CD4-positive, alpha-beta T cell treated with Interleukin-1 beta for 1 hour (primary cell): ENCODE data around the gene F11R.
"Not testable (repeated sequence)": the region's sequence is repeated elsewhere in the genome, so short reads cannot be mapped to it uniquely, and the experiment has no call there.

ENCODE experiments used
- DNase-seq, 2 donors: peaks; one replicate each; pipeline ENCODE4 v3.0.0-alpha.2; 2020 to 2022

F11R gene

DNA sequence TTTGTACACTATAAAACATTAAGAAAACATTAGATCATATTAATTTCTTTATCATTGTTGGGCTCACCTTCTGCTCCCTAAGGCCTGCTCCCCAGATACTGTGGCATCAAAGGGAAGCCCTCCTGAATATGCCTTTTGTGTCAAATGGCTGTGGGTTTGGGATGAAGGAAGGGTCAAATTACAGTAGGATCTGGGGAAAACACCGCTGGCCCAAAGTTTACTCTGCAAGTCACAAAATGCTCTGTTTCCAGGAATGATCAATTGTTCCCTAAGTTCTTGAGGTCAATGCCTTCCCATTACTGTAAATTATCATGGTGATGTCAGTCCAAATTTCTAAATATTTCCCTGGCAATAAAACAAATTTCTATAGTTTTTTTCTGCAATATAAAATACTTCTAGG, 59.5 kb downstream of the F11R start:
- no peak for DNase-seq

GRCh38 chr1:160956966-160957365, 64.0 kb downstream of the F11R start:
- DNase-seq = no peak

DNA sequence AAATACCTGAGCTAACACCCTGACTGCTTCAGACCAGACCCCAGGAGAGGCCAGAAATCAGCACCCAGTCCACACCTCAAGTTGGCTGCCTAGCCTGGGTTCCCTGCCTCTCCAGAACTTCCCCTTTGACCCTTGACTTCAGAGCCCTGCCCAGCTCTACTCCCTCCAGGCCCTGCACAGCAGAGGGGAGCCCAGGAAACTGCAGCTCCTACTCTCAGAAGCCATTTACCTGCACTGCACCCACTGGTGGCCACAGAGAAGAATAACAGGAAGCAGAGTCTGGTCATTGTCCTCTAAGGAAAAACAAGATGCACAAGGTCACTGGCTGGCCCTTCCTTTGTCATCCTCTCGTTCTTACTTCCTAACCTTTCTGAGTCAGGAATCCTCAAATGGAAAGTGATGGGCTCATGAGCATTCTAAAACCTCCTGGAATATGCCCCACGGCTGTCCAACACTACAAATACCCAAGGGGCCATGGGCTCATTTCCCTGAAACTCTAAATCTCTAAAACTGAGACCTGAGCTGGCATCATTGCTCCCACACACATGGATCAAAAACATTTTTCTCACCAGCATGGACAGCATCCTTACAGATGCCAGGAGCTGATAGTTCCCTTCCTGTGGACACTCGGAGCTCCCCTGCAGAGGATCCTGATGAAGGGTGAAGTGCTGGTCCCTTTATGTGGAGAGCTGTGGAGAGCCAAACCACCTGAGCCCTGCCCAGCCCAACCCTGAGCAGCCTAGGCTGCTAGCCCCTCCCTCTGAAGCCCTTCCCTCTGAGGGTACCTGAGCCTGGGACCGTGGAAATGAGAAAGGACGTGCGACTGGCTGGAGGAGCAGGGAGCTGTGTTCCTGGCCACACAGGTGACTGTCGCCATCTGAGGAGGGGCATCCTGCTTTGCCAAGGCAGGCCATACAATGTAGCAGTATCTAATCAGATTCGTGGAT, 66.5 kb downstream of the F11R start, which contains the start of gene ITLN2:
ITLN2 (minus strand) TSS at position 652 of the 947 bp plus-strand sequence; CDS start at position 584, 68 bp downstream.
- DNase-seq = peak; percentile 48 to 53

- no peak for DNase-seq
Observed at GRCh38 chr1:160953030-160953429, 67.9 kb downstream of the F11R start.

DNA sequence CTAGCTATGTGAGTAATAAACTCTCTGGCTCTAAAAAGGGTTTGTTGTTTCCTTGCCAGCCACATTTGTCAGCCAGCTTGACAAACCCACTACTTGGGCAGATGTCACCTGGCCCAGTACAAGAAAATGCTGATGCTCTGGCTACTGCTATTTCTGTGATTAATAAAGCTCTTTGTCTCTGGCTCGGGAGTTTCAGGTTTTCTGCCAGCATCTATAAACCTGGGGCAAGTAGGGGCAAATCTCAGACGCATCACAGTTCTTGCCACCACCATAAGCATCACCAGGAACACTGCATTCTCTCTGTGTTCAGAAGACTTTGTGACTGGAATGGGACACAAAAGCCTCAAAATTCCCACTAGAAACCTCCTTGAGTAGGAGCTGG, 68.8 kb downstream of the F11R start:
- DNase-seq = no peak

- DNase-seq = peak; percentile 73
Observed at GRCh38 chr1:160951443-160952128, 69.4 kb downstream of the F11R start.

- no peak for DNase-seq
Observed at GRCh38 chr1:160950657-160951056, 70.3 kb downstream of the F11R start.

- no peak for DNase-seq
Observed at GRCh38 chr1:160949881-160950280, 71.1 kb downstream of the F11R start.

DNA sequence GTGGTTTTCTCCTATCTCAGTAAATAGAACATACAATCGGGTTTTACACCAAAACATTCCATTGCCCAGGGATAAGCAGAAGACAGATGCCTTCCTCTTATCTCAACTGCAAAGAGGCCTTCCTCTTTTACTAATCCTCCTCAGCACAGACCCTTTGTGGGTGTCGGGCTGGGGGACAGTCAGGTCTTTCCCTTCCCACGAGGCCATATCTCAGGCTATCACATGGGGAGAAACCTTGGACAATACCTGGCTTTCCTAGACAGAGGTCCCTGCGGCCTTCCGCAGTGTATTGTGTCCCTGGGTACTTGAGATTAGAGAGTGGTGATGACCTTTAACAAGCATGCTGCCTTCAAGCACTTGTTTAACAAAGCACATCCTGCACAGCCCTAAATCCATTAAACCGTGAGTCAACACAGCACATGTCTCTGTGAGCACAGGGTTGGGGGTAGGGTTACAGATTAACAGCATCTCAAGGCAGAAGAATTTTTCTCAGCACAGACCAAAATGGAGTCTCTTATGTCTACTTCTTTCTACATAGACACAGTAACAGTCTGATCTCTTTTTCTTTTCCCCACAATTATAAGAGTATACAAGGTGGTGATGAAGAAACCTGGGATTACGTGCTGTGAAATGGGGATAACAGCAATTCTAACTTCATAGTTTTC, 71.6 kb downstream of the F11R start:
- DNase-seq = not testable (repeated sequence)

DNA sequence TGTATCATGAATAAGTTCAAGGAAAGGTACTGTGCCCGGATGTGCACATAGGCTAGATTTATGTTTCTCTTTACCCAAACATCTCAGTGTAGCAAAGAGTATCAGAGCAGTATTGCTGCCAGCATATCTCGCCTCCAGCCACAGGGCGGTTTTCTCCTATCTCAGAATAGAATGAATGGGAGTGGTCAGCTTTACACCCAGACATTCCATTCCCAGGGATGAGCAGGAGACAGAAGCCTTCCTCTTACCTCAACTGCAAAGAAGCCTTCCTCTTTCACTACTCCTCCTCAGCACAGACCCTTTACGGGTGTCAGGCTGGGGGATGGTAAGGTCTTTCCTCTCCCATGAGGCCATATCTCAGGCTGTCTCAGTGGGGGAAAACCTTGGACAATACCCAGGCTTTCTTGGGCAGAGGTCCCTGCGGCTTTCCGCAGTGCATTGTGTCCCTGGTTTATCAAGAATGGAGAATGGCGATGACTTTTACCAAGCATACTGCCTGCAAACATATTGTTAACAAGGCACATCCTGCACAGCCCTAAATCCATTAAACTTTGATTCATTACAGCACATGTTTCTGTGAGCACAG, 73.7 kb downstream of the F11R start:
- not testable (repeated sequence) for DNase-seq

DNA sequence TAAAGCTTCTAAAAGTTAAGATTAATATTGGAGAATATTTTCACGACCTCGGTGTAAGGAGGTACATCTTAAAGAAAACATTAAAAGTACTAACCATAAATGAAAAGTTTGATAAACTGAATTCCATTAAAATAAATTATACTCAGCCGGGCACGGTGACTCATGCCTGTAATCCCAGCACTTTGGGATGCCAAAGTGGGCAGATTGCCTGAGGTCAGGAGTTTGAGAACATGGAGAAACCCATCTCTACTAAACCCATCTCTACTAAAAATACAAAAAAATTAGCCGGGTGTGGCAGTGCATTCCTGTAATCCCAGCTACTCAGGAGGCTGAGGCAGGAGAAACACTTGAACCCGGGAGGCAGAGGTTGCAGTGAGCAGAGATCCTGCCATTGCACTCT, 75.1 kb downstream of the F11R start:
- not testable (repeated sequence) for DNase-seq
